A673 (cell line): Measurements from ENCODE around the gene TTYH1. TPM values are rescaled to one million over a fixed set of nuclear protein-coding genes. Genes with fewer than 3 reads are reported as not detected.
"Not testable (repeated sequence)": the region's sequence is repeated elsewhere in the genome, so short reads cannot be mapped to it uniquely, and the experiment has no call there.

Experiments used
- BruUV-seq: library from RNA; stranded (reverse); fragments of 400-500 nt; replicated peaks from 2 replicates; lab custom pipeline; 2021; lab: Mats Ljungman, UMichigan
- CTCF ChIA-PET: fragments of 300-600 bp; sonication (Branson Sonifier 250); formaldehyde crosslinking; loops from one replicate; lab custom pipeline; 2022; ENCODE audit warnings: antibody characterized with exemption; lab: Charles Lee
- POLR2A ChIA-PET: fragments of 300-600 bp; sonication (Branson Sonifier 250); formaldehyde crosslinking; loops from one replicate; lab custom pipeline; 2022; ENCODE audit warnings: antibody characterized with exemption; ENCODE audit not compliant: low non-redundant PET; lab: Charles Lee
- DNase-seq: peaks from one replicate; pipeline ENCODE4 v3.0.0-alpha.2; 2015; ENCODE audit warnings: low spot score
- H3K27ac ChIP-seq: fragments of 200-600 bp; sonication (generic); 2 replicates; pipeline ENCODE4 v1.5.1; 2016; ENCODE audit warnings: mixed run types, low read depth, mild to moderate bottlenecking, mixed read lengths, antibody characterized with exemption, low read length; ENCODE audit not compliant: poor library complexity, severe bottlenecking
- H3K27me3 ChIP-seq: fragments of 200-600 bp; sonication (generic); replicated peaks from 2 replicates; pipeline ENCODE4 v1.6.1; 2017; ENCODE audit warnings: mixed run types, low read depth, mild to moderate bottlenecking, mixed read lengths, antibody characterized with exemption, low read length; ENCODE audit not compliant: insufficient read depth, poor library complexity
- H3K36me3 ChIP-seq: fragments of 200-600 bp; sonication (generic); 2 replicates; pipeline ENCODE4 v1.6.1; 2016; ENCODE audit warnings: mixed run types, mild to moderate bottlenecking, mixed read lengths, antibody characterized with exemption, low read length; ENCODE audit not compliant: insufficient read depth, poor library complexity, severe bottlenecking
- H3K4me1 ChIP-seq: fragments of 200-600 bp; sonication (generic); 2 replicates; pipeline ENCODE4 v1.6.1; 2017; ENCODE audit warnings: mixed run types, mild to moderate bottlenecking, mixed read lengths, antibody characterized with exemption, low read length; ENCODE audit not compliant: insufficient read depth, poor library complexity, severe bottlenecking
- H3K4me3 ChIP-seq: fragments of 200-600 bp; sonication (generic); 2 replicates; pipeline ENCODE4 v1.5.1; 2016; ENCODE audit warnings: low read depth, mixed run types, mild to moderate bottlenecking, mixed read lengths, low read length; ENCODE audit not compliant: poor library complexity, severe bottlenecking
- H3K9me3 ChIP-seq: fragments of 200-600 bp; sonication (generic); 2 replicates; pipeline ENCODE4 v1.6.1; 2016; ENCODE audit warnings: mixed run types, low read depth, mild to moderate bottlenecking, mixed read lengths, antibody characterized with exemption, low read length; ENCODE audit not compliant: poor library complexity, severe bottlenecking
- CTCF ChIP-seq: fragments of 300-800, 200-600 bp; sonication (generic); conservative IDR thresholded peaks from 2 replicates; pipeline ENCODE4 v1.5.1; 2017; ENCODE audit warnings: low read depth, mild to moderate bottlenecking, antibody characterized with exemption, low read length, moderate library complexity, mixed read lengths
- EZH2 ChIP-seq: fragments of 200-600 bp; sonication (generic); IDR thresholded peaks from 2 replicates; pipeline ENCODE4 v1.6.1; 2017; ENCODE audit warnings: borderline replicate concordance, low read depth, mild to moderate bottlenecking, mixed read lengths, antibody characterized with exemption, low read length; ENCODE audit not compliant: poor library complexity, severe bottlenecking
- intact Hi-C: fragments of 100-400 bp; cut with micrococcal nuclease; formaldehyde crosslinking; loops from one replicate; pipeline ENCODE4 v1.10.0; 2022; ENCODE audit not compliant: unreplicated experiment
- total RNA-seq: library from RNA; stranded (reverse); gene quantifications from 2 replicates; pipeline ENCODE4 v1.2.3, GENCODE V29; 2021

The TTYH1 gene
- total RNA-seq, 1 experiment from 2014 or later = 3.0 TPM

DNA sequence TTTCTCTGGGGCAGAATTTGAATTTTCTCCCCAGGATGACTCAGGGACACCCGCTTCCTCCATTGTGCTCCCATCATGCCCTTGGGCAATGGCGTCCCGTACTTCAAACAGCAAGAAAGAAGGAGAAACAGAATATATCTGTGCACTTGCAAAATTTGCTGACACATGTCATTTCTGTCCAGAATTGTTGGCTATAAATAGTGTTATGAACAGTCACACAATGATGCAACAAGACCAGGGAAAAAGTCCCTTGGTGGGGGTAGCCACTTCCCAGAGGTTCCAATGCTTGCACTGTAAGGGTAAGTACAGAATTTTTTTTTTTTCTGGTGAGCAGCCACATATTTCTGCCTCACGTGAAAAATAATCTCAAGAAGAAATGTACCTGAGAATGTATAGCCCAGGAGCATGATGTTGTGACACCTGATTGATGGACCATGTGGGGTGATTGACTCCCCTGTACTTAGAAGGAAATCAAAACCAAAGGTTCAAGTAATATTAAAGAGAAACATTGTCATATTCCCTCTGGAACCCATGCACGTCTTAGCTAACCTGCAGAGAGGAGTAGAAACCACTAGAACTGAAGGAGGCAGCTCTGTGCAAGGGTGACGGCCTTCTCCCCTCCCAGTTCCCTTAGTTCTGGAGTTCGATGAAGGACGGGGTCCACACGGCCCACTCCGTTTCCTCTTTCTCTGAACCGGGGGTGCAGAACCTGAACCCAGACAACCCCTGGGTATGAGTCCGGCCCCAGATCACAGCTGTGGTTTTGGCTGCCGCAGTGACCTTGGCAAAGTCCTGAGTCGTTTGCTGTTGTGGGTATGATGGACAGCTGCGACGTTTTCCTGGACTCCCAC lies 41.3 kb upstream of the TTYH1 start:
- H3K27me3 ChIP-seq = no peaks in the 10 kb centered on the region
- POLR2A ChIA-PET = no interaction called here
- no peaks in the 10 kb centered on the region for H3K9me3 ChIP-seq
- intact Hi-C loops = no loop called here
- no TSS peak for BruUV-seq
- CTCF ChIA-PET = no interaction called here
- no peaks in the 10 kb centered on the region for H3K4me1 ChIP-seq
- TF ChIP-seq CTCF = no peak
- no peak for TF ChIP-seq EZH2
- no peak overlapping the region for H3K27ac ChIP-seq
- H3K36me3 ChIP-seq = no peaks in the 10 kb centered on the region
- DNase-seq = no peak
- no peak overlapping the region for H3K4me3 ChIP-seq

- BruUV-seq, POLR2A ChIA-PET, H3K9me3 ChIP-seq, H3K27me3 ChIP-seq, CTCF ChIA-PET, DNase-seq, H3K36me3 ChIP-seq, H3K4me3 ChIP-seq, H3K4me1 ChIP-seq, intact Hi-C loops, H3K27ac ChIP-seq: not testable (repeated sequence)
Observed at GRCh38 chr19:54375181-54375938, 39.9 kb upstream of the TTYH1 start.

- no peak for DNase-seq
- Histone ChIP-seq H3K4me3 (no peak overlapping the region), H3K36me3 (no peaks in the 10 kb centered on the region), H3K27ac (no peak overlapping the region), H3K4me1 (no peaks in the 10 kb centered on the region), H3K9me3 (no peaks in the 10 kb centered on the region), H3K27me3 (no peaks in the 10 kb centered on the region)
- BruUV-seq = no TSS peak
- intact Hi-C loops = no loop called here
- no peak for TF ChIP-seq CTCF
- no peak for TF ChIP-seq EZH2
- ChIA-PET POLR2A (no interaction called here), CTCF (interaction anchor here (0.6 kb wide), 1 partner anchor 568 kb away, joined by 4 read pairs; no protein-coding TSS in a partner anchor)
Observed at GRCh38 chr19:54376610-54377285, 38.5 kb upstream of the TTYH1 start.
